Measurements from ENCODE around the gene CLNK.

CLNK gene

GRCh38 chr4:10696253-10696652 is 11.7 kb upstream of the CLNK start:
- Histone ChIP-seq H3K36me3 (ENCODE audit: insufficient read depth) (no peaks in the 10 kb centered on the region), H3K4me3 (IDR thresholded peaks at IDR 0.05; ENCODE audit: insufficient read depth, low read depth, low read length) (no peak overlapping the region), H2AFZ (ENCODE audit: low read depth) (no peak overlapping the region), H3K9ac (no peak overlapping the region), H3K27me3 (ENCODE audit: insufficient read depth, low read depth) (no peaks in the 10 kb centered on the region), H4K20me1 (ENCODE audit: insufficient read depth) (no peaks in the 10 kb centered on the region), H3K79me2 (ENCODE audit: insufficient read depth, low read depth) (no peaks in the 10 kb centered on the region), H3K4me1 (ENCODE audit: low read depth, poor library complexity, severe bottlenecking) (no peaks in the 10 kb centered on the region), H3K4me2 (no peak overlapping the region), H3K27ac (no peak overlapping the region)
- TF ChIP-seq CTCF (conservative IDR thresholded peaks at IDR 0.05; ENCODE audit: low read depth, low read length): no peak

GRCh38 chr4:10694828-10695209 is 10.3 kb upstream of the CLNK start:
- H3K27me3 ChIP-seq (ENCODE audit: insufficient read depth, low read depth): no peaks in the 10 kb centered on the region
- no peaks in the 10 kb centered on the region for H3K4me1 ChIP-seq (ENCODE audit: low read depth, poor library complexity, severe bottlenecking)
- H4K20me1 ChIP-seq (ENCODE audit: insufficient read depth): no peaks in the 10 kb centered on the region
- no peaks in the 10 kb centered on the region for H3K36me3 ChIP-seq (ENCODE audit: insufficient read depth)
- H3K79me2 ChIP-seq (ENCODE audit: insufficient read depth, low read depth): no peaks in the 10 kb centered on the region
- no peak for TF ChIP-seq CTCF (conservative IDR thresholded peaks at IDR 0.05; ENCODE audit: low read depth, low read length)
- H2AFZ ChIP-seq (ENCODE audit: low read depth): no peak overlapping the region
- no peak overlapping the region for H3K4me3 ChIP-seq (IDR thresholded peaks at IDR 0.05; ENCODE audit: insufficient read depth, low read depth, low read length)
- H3K4me2 ChIP-seq: no peak overlapping the region
- no peak overlapping the region for H3K9ac ChIP-seq
- no peak overlapping the region for H3K27ac ChIP-seq

GRCh38 chr4:10694151-10694827 is 9.7 kb upstream of the CLNK start:
- Histone ChIP-seq H3K27ac (no peak overlapping the region), H3K79me2 (ENCODE audit: insufficient read depth, low read depth) (no peaks in the 10 kb centered on the region), H3K9ac (no peak overlapping the region), H3K36me3 (ENCODE audit: insufficient read depth) (no peaks in the 10 kb centered on the region), H3K4me3 (IDR thresholded peaks at IDR 0.05; ENCODE audit: insufficient read depth, low read depth, low read length) (no peak overlapping the region), H3K4me1 (ENCODE audit: low read depth, poor library complexity, severe bottlenecking) (no peaks in the 10 kb centered on the region), H4K20me1 (ENCODE audit: insufficient read depth) (no peaks in the 10 kb centered on the region), H2AFZ (ENCODE audit: low read depth) (no peak overlapping the region), H3K27me3 (ENCODE audit: insufficient read depth, low read depth) (no peaks in the 10 kb centered on the region), H3K4me2 (no peak overlapping the region)
- no peak for TF ChIP-seq CTCF (conservative IDR thresholded peaks at IDR 0.05; ENCODE audit: low read depth, low read length)

GRCh38 chr4:10691651-10692050 is 7.1 kb upstream of the CLNK start:
- Histone ChIP-seq H3K79me2 (ENCODE audit: insufficient read depth, low read depth) (no peaks in the 10 kb centered on the region), H3K9ac (no peak overlapping the region), H3K36me3 (ENCODE audit: insufficient read depth) (no peaks in the 10 kb centered on the region), H3K4me2 (no peak overlapping the region), H3K4me3 (IDR thresholded peaks at IDR 0.05; ENCODE audit: insufficient read depth, low read depth, low read length) (no peak overlapping the region), H4K20me1 (ENCODE audit: insufficient read depth) (no peaks in the 10 kb centered on the region), H3K27me3 (ENCODE audit: insufficient read depth, low read depth) (no peaks in the 10 kb centered on the region), H2AFZ (ENCODE audit: low read depth) (no peak overlapping the region), H3K4me1 (ENCODE audit: low read depth, poor library complexity, severe bottlenecking) (no peaks in the 10 kb centered on the region), H3K27ac (no peak overlapping the region)
- no peak for TF ChIP-seq CTCF (conservative IDR thresholded peaks at IDR 0.05; ENCODE audit: low read depth, low read length)
